Type B pancreatic cell (in vitro differentiated cells): ENCODE data around the gene PNCK. TPM values are rescaled to one million over a fixed set of nuclear protein-coding genes. Genes with fewer than 3 reads are reported as not detected.
"Not testable (repeated sequence)": the region's sequence is repeated elsewhere in the genome, so short reads cannot be mapped to it uniquely, and the experiment has no call there.

Source experiments
- DNase-seq: peaks from one replicate; pipeline ENCODE4 v3.0.0; 2021; ENCODE audit warnings: mixed read lengths; ENCODE audit not compliant: unreplicated experiment; ENCODE audit errors: extremely low spot score
- H3K27ac Mint-ChIP-seq: 2 replicates; pipeline ENCODE4 v1.8.0; 2021; ENCODE audit warnings: mild to moderate bottlenecking, mixed read lengths
- H3K27me3 Mint-ChIP-seq: 2 replicates; pipeline ENCODE4 v1.8.0; 2021; ENCODE audit warnings: mixed read lengths
- H3K36me3 Mint-ChIP-seq: 2 replicates; pipeline ENCODE4 v1.8.0; 2021; ENCODE audit warnings: mixed read lengths
- H3K4me1 Mint-ChIP-seq: one replicate; pipeline ENCODE4 v1.8.0; 2021; ENCODE audit warnings: mixed read lengths; ENCODE audit not compliant: unreplicated experiment
- H3K4me3 Mint-ChIP-seq: 2 replicates; pipeline ENCODE4 v1.8.0; 2021; ENCODE audit warnings: mild to moderate bottlenecking, mixed read lengths
- H3K9me3 Mint-ChIP-seq: 2 replicates; pipeline ENCODE4 v1.8.0; 2021; ENCODE audit warnings: mixed read lengths
- total RNA-seq: library from RNA; stranded (reverse); gene quantifications from 2 replicates; pipeline ENCODE4 v1.2.1, GENCODE V29; 2021; ENCODE audit warnings: low replicate concordance
- TF ChIP-seq, protein P1 (sequence below): fragments of 200-600 bp; sonication (generic); conservative IDR thresholded peaks from 2 replicates; pipeline ENCODE4 v1.5.0; 2021; ENCODE audit warnings: antibody characterized with exemption, mild to moderate bottlenecking

The PNCK gene
- total RNA-seq, 1 donor from 2014 or later, result 3.7 TPM

DNA sequence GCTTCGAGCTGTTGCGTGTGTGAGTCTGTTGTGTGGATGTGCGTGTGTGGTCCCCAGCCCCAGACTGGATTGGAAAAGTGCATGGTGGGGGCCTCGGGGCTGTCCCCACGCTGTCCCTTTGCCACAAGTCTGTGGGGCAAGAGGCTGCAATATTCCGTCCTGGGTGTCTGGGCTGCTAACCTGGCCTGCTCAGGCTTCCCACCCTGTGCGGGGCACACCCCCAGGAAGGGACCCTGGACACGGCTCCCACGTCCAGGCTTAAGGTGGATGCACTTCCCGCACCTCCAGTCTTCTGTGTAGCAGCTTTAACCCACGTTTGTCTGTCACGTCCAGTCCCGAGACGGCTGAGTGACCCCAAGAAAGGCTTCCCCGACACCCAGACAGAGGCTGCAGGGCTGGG is 22.5 kb upstream of the PNCK start:
- no peak for DNase-seq
- Mint-ChIP-seq H3K27me3 (no peaks in the 10 kb centered on the region), H3K4me3 (no peak overlapping the region), H3K27ac (peak overlapping the region; percentile 48), H3K9me3 (no peaks in the 10 kb centered on the region), H3K4me1 (no peaks in the 10 kb centered on the region), H3K36me3 (peaks cover 3% of the 10 kb centered on the region)
- TF ChIP-seq, protein P1, sequence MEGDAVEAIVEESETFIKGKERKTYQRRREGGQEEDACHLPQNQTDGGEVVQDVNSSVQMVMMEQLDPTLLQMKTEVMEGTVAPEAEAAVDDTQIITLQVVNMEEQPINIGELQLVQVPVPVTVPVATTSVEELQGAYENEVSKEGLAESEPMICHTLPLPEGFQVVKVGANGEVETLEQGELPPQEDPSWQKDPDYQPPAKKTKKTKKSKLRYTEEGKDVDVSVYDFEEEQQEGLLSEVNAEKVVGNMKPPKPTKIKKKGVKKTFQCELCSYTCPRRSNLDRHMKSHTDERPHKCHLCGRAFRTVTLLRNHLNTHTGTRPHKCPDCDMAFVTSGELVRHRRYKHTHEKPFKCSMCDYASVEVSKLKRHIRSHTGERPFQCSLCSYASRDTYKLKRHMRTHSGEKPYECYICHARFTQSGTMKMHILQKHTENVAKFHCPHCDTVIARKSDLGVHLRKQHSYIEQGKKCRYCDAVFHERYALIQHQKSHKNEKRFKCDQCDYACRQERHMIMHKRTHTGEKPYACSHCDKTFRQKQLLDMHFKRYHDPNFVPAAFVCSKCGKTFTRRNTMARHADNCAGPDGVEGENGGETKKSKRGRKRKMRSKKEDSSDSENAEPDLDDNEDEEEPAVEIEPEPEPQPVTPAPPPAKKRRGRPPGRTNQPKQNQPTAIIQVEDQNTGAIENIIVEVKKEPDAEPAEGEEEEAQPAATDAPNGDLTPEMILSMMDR, result no peak

GRCh38 chrX:153694687-153695270 is 21.2 kb upstream of the PNCK start:
- TF ChIP-seq, protein P1, result no peak
- Mint-ChIP-seq H3K27ac (no peak overlapping the region), H3K27me3 (no peaks in the 10 kb centered on the region), H3K4me3 (no peak overlapping the region), H3K9me3 (no peaks in the 10 kb centered on the region), H3K36me3 (peaks cover 3% of the 10 kb centered on the region), H3K4me1 (no peaks in the 10 kb centered on the region)
- DNase-seq, result no peak

- H3K9me3 Mint-ChIP-seq, H3K4me1 Mint-ChIP-seq, H3K27ac Mint-ChIP-seq, H3K4me3 Mint-ChIP-seq, H3K36me3 Mint-ChIP-seq, H3K27me3 Mint-ChIP-seq, DNase-seq: not testable (repeated sequence)
These were observed 20.6 kb upstream of the PNCK start for GRCh38 chrX:153694256-153694655.

DNA sequence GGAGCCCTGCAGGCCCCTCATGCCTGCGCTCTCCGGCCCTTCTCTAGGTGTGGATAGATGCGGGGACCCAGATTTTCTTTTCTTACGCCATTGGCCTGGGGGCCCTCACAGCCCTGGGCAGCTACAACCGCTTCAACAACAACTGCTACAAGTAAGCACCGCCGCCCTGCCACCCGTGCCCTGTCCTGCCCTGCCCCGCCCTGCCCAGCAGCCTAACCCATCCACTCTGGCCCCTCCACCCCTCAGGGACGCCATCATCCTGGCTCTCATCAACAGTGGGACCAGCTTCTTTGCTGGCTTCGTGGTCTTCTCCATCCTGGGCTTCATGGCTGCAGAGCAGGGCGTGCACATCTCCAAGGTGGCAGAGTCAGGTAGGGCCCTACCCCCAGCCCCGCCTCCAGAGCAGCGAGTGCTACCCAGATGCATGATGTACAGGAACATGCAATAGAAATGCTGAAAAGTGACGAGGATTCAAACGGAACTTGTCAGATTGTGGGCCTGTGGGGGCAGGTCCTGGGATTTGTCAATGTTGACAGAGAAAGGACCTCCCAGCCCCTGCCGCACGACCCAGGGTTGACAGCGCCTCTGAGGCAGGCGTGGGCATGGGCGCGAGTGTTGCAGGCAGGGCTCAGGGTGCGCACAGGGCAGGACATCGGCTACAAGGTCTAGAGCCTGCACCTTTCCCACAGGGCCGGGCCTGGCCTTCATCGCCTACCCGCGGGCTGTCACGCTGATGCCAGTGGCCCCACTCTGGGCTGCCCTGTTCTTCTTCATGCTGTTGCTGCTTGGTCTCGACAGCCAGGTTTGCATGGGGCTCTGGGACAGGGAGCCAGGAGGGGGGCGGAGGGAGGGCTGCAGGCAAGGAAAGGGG is 19.8 kb upstream of the PNCK start:
- H3K36me3 Mint-ChIP-seq, result peaks cover 3% of the 10 kb centered on the region
- H3K27me3 Mint-ChIP-seq, result no peaks in the 10 kb centered on the region
- DNase-seq, result no peak
- H3K4me3 Mint-ChIP-seq, result no peak overlapping the region
- no peaks in the 10 kb centered on the region for H3K4me1 Mint-ChIP-seq
- TF ChIP-seq, protein P1, result no peak
- H3K27ac Mint-ChIP-seq, result peak overlapping the region; percentile 41
- no peaks in the 10 kb centered on the region for H3K9me3 Mint-ChIP-seq

- no peaks in the 10 kb centered on the region for H3K9me3 Mint-ChIP-seq
- TF ChIP-seq, protein P1, result no peak
- H3K27ac Mint-ChIP-seq, result no peak overlapping the region
- peaks cover under 1% of the 10 kb centered on the region for H3K36me3 Mint-ChIP-seq
- no peak for DNase-seq
- H3K27me3 Mint-ChIP-seq, result no peaks in the 10 kb centered on the region
- H3K4me3 Mint-ChIP-seq, result no peak overlapping the region
- no peaks in the 10 kb centered on the region for H3K4me1 Mint-ChIP-seq
These were observed 19.1 kb upstream of the PNCK start for GRCh38 chrX:153692611-153693156.

DNA sequence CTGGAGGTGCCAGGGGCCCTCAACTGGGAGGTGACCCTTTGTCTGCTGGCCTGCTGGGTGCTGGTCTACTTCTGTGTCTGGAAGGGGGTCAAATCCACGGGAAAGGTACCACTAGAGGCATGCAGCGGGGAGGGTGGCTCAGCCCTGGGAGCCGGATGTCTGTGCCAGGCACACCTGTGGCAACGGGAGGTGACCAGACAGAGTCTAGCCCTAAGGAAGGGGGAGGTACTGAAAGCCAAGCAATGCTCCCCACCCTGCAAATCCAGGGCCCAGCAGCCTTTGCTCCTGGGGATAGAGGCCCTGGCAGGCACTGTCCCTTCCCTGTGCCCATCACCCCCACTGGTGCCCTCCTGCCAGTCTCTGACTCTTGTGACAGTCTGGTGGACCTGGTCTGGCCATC is 18.4 kb upstream of the PNCK start:
- H3K9me3 Mint-ChIP-seq, result no peaks in the 10 kb centered on the region
- TF ChIP-seq, protein P1, result no peak

DNA sequence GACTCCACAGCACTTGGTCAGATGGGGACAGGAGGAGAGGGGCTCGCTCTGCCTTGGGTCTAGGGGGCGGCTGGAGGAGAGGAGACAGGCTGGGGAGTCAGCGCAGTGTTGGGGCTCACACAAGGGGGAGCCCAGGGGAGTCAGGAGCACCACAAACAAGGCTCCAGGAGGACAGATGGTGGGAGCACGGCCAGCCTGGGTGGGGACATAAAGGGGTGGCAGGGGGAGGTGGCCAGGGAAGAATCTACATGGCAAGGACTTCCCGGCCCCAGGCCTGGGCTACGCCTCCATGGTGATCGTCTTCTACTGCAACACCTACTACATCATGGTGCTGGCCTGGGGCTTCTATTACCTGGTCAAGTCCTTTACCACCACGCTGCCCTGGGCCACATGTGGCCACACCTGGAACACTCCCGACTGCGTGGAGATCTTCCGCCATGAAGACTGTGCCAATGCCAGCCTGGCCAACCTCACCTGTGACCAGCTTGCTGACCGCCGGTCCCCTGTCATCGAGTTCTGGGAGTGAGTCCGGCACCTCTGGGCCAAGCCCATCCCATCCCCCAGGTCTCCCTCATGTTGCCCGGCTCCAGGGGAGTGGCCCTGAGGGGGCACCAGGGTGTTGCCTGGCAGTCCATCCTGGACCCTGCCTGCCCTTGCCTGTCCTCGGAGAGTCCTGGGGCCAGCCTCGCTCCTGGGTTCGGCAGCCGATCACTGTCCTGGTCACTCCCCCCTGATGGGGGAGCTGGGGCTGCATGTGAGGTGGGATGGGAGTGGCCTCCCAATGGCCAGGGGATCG is 17.6 kb upstream of the PNCK start:
- not testable (repeated sequence) for H3K27ac Mint-ChIP-seq, H3K4me3 Mint-ChIP-seq, H3K4me1 Mint-ChIP-seq, H3K27me3 Mint-ChIP-seq, H3K9me3 Mint-ChIP-seq, DNase-seq, H3K36me3 Mint-ChIP-seq

More for the DNA sequence above, 18.4 kb upstream of the PNCK start:
- Mint-ChIP-seq H3K4me1 (no peaks in the 10 kb centered on the region), H3K36me3 (no peaks in the 10 kb centered on the region), H3K4me3 (no peak overlapping the region), H3K27me3 (no peaks in the 10 kb centered on the region), H3K27ac (no peak overlapping the region)
- no peak for DNase-seq
